Activated CD4-positive, alpha-beta T cell treated with anti-CD3 and anti-CD28 coated beads for 4 hours (primary cell): ENCODE measurements around the gene CNTNAP2.

Experiments
- DNase-seq, 2 donors: peaks; one replicate each; pipeline ENCODE4 v3.0.0-alpha.2; 2020

Gene CNTNAP2

GRCh38 chr7:146701166-146701565 is 584.6 kb downstream of the CNTNAP2 start:
- no peak for DNase-seq

GRCh38 chr7:146702898-146703297 is 586.3 kb downstream of the CNTNAP2 start:
- no peak for DNase-seq

DNA sequence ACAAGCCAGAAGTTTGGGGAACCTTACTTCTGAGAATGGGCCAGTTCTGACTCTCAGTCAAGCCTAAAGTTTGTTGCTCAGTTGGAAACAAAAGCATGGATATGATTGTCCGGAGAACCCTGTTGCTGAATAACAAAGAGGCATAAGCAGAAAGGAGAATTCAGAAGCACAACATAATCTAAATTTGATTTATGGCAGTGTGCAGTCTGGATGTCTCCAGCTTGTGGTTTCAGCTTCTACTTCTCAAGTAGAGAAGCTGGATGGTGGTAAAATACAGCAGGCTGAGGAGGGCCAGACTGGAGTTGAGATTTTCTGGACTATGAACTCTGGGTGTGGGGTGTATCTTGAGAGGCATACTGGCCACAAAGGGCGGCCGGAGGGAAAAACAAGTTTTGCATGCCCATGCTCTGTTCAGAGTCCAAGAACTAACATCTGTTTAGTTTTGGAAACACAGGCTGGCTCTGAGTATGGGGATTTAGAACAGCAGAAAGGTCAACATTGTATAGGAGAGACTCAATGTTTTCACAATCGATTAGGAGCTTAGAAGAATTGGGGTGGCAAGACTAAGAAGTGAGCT is 592.9 kb downstream of the CNTNAP2 start:
- DNase-seq = no peak

DNA sequence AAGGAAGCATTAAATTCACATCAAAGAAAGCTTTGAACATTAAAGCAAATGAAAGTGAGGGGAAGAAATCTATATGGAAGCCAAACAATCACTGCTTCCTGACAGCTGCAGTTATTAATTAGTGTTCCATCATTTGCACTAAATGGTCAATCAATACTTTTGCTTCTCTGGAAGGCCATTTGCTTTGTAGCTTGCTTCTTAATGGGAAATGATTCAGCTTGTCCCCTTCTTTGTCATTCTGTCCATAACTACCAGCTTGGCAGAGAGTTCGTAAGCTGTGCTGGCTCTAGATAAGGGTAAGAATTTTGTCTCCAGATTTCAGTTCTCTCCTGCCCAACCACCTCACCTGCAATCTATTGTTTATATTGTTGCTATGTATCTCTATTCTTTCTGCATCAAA is 596.6 kb downstream of the CNTNAP2 start:
- DNase-seq = no peak

DNA sequence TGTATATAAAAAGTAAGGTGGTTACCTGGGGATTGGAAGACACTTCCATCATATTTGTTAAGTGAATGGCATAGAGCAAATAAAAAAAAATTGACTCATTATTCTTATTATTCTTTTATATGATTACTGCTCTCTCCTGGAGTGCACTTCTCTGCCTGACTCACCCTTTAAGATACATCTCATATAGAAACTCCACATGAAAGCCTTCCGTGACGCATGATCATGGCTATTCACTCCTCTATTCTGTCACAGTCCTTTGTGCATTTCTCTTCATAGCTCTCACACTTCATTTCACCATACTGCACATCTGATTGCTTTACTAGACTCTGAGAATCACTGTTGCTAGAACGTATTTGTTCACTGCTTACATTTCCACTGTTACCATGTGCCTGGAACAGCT is 597.3 kb downstream of the CNTNAP2 start:
- no peak for DNase-seq

- no peak for DNase-seq
Observed at GRCh38 chr7:146720195-146720594, 603.6 kb downstream of the CNTNAP2 start.

DNA sequence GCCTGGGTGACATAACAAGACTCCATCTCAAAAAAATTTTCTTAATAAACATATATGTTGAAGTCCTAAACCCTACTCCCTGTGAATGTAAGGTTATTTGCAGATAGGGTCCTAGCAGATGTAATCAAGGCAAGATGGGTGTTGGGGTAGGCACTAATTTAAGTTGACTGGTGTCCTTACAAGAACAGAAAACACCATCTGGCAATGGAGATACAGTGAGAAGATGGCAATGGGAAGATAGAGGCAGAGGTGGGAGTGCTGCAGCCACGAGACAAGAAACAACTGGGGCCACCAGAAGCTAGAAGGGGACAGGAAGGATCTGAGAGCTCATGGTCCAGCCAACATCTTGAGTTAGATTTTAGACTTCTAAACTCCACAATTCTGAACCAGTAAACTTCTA is 606.4 kb downstream of the CNTNAP2 start:
- DNase-seq = no peak

GRCh38 chr7:146725520-146725919 is 608.9 kb downstream of the CNTNAP2 start:
- no peak for DNase-seq

GRCh38 chr7:146728141-146728540 is 611.5 kb downstream of the CNTNAP2 start:
- DNase-seq = no peak

DNA sequence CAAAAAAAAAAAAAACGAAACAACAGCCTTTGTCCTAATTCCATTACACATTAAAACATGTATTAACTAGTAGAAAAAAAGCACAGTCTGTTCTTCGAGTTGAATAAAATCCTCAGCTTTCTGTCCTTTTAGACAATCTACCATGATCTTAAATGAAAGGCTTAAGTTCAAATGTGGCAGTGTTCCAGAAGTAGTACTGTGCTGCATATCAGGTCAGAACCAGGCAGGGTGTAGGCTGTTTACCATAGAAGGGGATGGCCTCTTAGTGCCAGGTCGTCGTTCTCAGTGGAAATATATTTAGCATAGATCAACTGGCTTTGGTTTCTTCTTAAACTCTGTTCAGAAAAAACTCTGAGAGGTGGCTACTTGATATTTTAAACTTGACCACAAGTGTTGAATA is 612.0 kb downstream of the CNTNAP2 start:
- DNase-seq = no peak

DNA sequence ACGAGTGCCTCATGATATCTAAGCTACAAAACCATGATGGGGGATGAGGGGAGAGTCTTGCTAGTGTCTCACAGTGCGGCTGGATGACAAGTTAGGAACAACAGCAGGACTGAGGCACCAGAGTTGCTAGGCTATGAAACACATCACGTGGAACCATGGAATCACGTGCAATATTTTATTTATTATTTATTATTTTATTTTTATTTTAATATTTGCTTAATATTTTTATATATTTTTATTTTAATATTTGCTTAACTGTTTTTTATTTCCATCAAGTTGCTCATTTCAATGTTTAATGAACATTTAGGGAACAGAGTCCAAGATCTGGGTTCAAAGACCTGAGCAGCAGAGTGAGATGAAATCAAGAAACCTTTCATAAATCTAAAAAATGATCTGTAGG is 614.6 kb downstream of the CNTNAP2 start:
- no peak for DNase-seq

DNA sequence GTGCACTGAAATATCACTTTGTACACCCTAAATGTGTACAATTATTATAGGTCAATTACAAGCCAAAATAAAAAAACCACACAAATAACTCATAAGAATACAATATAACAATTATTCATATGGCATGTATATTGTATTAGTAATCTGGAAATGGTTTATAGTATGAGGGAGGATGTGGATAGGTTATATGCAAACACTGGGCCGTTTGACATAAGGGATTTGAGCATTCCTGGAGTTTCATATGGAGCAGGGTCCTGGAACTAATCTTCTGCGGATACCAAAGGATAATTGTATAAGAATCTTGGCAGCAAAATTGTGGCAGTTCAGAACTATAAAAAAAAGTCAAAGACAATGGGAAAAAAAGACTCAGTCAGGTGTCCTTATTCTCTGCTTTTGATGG is 619.4 kb downstream of the CNTNAP2 start:
- DNase-seq = no peak

DNA sequence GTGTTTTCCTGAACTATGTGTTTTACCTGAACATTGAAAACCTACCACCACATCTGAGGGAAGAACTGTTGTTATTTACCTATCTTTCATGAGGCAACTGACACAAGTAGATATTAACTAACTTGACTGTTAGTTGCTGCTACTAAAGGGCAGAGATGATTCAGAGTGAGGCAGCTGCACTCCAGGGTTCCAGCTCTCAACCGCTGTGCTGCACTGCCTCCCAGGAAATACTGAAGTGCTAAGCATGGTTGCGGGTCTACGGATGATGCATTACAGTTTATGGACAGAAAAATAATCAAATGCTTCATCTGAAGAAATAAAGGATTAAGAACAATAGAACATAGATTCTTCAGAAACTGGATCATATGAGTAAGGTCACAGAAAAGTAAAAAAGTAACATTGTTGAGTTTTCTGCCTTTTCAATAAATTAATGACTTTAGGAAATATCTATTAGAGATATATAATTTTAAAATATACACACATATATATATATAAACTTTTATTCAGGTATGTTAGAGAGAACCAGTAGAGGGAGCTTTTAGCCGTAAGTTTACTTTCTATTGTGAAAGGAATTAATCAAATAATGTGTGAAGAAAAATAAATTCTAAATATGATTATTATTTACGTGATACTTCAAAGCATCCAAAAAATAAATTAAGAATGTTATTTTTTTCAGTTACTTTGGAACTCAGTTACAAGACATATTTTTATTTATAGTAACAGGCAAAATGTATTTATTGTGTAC is 620.0 kb downstream of the CNTNAP2 start:
- DNase-seq = no peak

- DNase-seq = no peak
Observed at GRCh38 chr7:146740039-146740438, 623.4 kb downstream of the CNTNAP2 start.

- no peak for DNase-seq
Observed at GRCh38 chr7:146741911-146742310, 625.3 kb downstream of the CNTNAP2 start.

GRCh38 chr7:146754385-146754784 is 637.8 kb downstream of the CNTNAP2 start:
- no peak for DNase-seq

- DNase-seq = no peak
Observed at GRCh38 chr7:146755585-146755984, 639.0 kb downstream of the CNTNAP2 start.

DNA sequence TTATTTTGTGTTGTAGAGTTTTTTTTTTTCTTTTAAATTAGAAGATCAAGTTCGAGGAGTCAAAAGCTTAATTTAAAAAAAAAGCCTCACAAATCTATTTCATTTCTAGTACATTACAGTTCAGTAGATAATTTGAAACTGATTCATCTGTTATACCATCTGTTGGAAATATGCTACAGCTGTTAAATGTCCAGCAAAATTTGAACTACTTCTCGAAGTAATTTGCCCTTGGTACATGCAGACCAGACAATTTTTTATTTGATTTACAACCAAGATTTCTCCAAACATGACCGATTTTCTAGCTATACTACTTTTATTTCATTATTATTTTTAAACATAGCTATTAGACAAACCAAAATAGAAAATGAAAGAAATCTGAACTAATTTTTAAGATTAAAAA is 647.9 kb downstream of the CNTNAP2 start:
- no peak for DNase-seq

GRCh38 chr7:146768957-146769356 is 652.4 kb downstream of the CNTNAP2 start:
- no peak for DNase-seq

- no peak for DNase-seq
Observed at GRCh38 chr7:146772601-146773000, 656.0 kb downstream of the CNTNAP2 start.

GRCh38 chr7:146773506-146773905 is 656.9 kb downstream of the CNTNAP2 start:
- DNase-seq = no peak

GRCh38 chr7:146781352-146782116 is 664.9 kb downstream of the CNTNAP2 start:
- no peak for DNase-seq

GRCh38 chr7:146787266-146787665 is 670.7 kb downstream of the CNTNAP2 start:
- no peak for DNase-seq

- DNase-seq = no peak
Observed at GRCh38 chr7:146788008-146788407, 671.4 kb downstream of the CNTNAP2 start.
